Neuronal stem cell (in vitro differentiated cells): ENCODE data around the gene GRM7.

Experiments used
- DNase-seq: peaks from one replicate; pipeline ENCODE4 v3.0.0-alpha.2; 2013; ENCODE audit warnings: low spot score
- H2AFZ ChIP-seq: one replicate; pipeline ENCODE4 v1.6.1; 2013; ENCODE audit warnings: mild to moderate bottlenecking, low read length, inconsistent platforms
- H2AK5ac ChIP-seq: 2 replicates; pipeline ENCODE4 v1.6.1; 2013; ENCODE audit warnings: low read depth, mild to moderate bottlenecking, inconsistent platforms, low read length, moderate library complexity, mixed read lengths
- H2BK120ac ChIP-seq: 2 replicates; pipeline ENCODE4 v1.6.1; 2013; ENCODE audit warnings: low read depth, mild to moderate bottlenecking, inconsistent platforms, low read length, moderate library complexity, mixed read lengths
- H2BK12ac ChIP-seq: one replicate; pipeline ENCODE4 v1.6.1; 2013; ENCODE audit warnings: low read length, inconsistent platforms
- H2BK15ac ChIP-seq: 2 replicates; pipeline ENCODE4 v1.6.1; 2013; ENCODE audit warnings: mild to moderate bottlenecking, low read length, inconsistent platforms, mixed read lengths
- H2BK5ac ChIP-seq: one replicate; pipeline ENCODE4 v1.6.1; 2013; ENCODE audit warnings: inconsistent platforms, mild to moderate bottlenecking, low read length, moderate library complexity
- H3K14ac ChIP-seq: one replicate; pipeline ENCODE4 v1.6.1; 2013; ENCODE audit warnings: low read length, inconsistent platforms
- H3K18ac ChIP-seq: 2 replicates; pipeline ENCODE4 v1.6.1; 2013; ENCODE audit warnings: low read length, inconsistent platforms
- H3K23ac ChIP-seq: 2 replicates; pipeline ENCODE4 v1.6.1; 2013; ENCODE audit warnings: low read depth, mild to moderate bottlenecking, mixed read lengths, low read length, inconsistent platforms; ENCODE audit not compliant: poor library complexity
- H3K27ac ChIP-seq: replicated peaks from 3 replicates; pipeline ENCODE4 v1.5.1; 2013; ENCODE audit warnings: low read length, inconsistent platforms
- H3K27me3 ChIP-seq, 3 experiments: 2 replicates each; pipeline ENCODE4 v1.6.1; 2013; ENCODE audit warnings: low read length in 3 of 3, mild to moderate bottlenecking in 2 of 3, inconsistent platforms in 1 of 3, low read depth in 1 of 3, mixed read lengths in 1 of 3, moderate library complexity in 1 of 3; ENCODE audit not compliant: control insufficient read depth in 3 of 3, insufficient read depth in 3 of 3
- H3K36me3 ChIP-seq, 2 donors: replicated peaks in 1 of 2; 2 replicates each; pipeline ENCODE4 v1.6.1; 2013; ENCODE audit warnings: low read length in 2 of 2; ENCODE audit not compliant: control insufficient read depth in 2 of 2, insufficient read depth in 2 of 2
- H3K4ac ChIP-seq: 2 replicates; pipeline ENCODE4 v1.6.1; 2013; ENCODE audit warnings: inconsistent platforms, mild to moderate bottlenecking, low read length, moderate library complexity
- H3K4me1 ChIP-seq, 2 donors: 1 replicate in 1 of 2; 2 replicates in 1 of 2; pipeline ENCODE4 v1.6.1; 2013; ENCODE audit warnings: low read length in 2 of 2, low read depth in 1 of 2; ENCODE audit not compliant: control insufficient read depth in 2 of 2, insufficient read depth in 1 of 2
- H3K4me2 ChIP-seq: one replicate; pipeline ENCODE4 v1.6.1; 2013; ENCODE audit warnings: mild to moderate bottlenecking, low read length, inconsistent platforms; ENCODE audit not compliant: insufficient read depth, poor library complexity, severe bottlenecking
- H3K4me3 ChIP-seq, 2 donors: 2 replicates each; pipeline ENCODE4 v1.5.1; 2013; ENCODE audit warnings: low read length in 2 of 2, mild to moderate bottlenecking in 2 of 2, inconsistent platforms in 1 of 2, moderate library complexity in 1 of 2
- H3K79me1 ChIP-seq: one replicate; pipeline ENCODE4 v1.6.1; 2013; ENCODE audit warnings: low read depth, mild to moderate bottlenecking, inconsistent platforms, low read length, moderate library complexity
- H3K9ac ChIP-seq: one replicate; pipeline ENCODE4 v1.6.1; 2013; ENCODE audit warnings: mild to moderate bottlenecking, low read depth, low read length, inconsistent platforms; ENCODE audit not compliant: poor library complexity
- H3K9me3 ChIP-seq, 2 donors: replicated peaks in 1 of 2; 2 replicates each; pipeline versions ENCODE3 to v1.6.1; 2013; ENCODE audit warnings: low read length in 2 of 2, mild to moderate bottlenecking in 2 of 2, inconsistent platforms in 1 of 2, low read depth in 1 of 2, mixed read lengths in 1 of 2, moderate library complexity in 1 of 2; ENCODE audit not compliant: control insufficient read depth in 2 of 2, insufficient read depth in 1 of 2
- H4K8ac ChIP-seq: one replicate; pipeline ENCODE4 v1.6.1; 2013; ENCODE audit warnings: low read depth, mild to moderate bottlenecking, inconsistent platforms, low read length, moderate library complexity
- H4K91ac ChIP-seq: one replicate; pipeline ENCODE4 v1.6.1; 2013; ENCODE audit warnings: low read length, low read depth, mild to moderate bottlenecking, inconsistent platforms; ENCODE audit not compliant: poor library complexity
- whole genome bisulfite sequencing, 2 donors: extraction: QIAGEN DNeasy Blood & Tissue Kit; methylation state at CpG; one replicate each; pipeline ENCODE4 v1.1.7; 2013; ENCODE audit warnings: missing lambda C conversion rate in 2 of 2, mixed read lengths in 1 of 2; ENCODE audit not compliant: insufficient read length in 2 of 2, insufficient replicate concordance in 1 of 2; ENCODE audit errors: extremely low coverage in 2 of 2; 5-methylcytosine and 5-hydroxymethylcytosine counted together

The GRM7 gene

DNA sequence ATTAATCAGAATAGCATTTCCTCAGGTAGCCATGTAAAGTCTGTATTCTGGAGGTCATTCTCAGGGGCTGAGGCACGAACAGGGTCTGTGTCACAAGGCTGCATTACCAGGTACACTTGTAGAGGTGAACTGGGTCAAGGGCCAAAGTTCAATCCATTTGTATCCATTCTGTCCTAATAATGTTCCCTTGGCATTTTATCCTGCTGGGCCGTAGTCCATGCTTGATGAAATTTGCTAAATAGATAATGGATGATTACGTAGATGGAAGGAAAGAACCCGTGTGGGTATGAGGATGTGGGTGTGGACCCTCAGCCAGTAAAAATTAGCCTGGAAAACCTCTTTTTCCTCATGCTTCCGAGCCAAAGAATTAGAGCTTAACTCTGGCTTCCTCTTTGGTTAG, 785.9 kb downstream of the GRM7 start:
- Histone ChIP-seq H3K4me3 (no peak overlapping the region), H3K18ac (no peak overlapping the region), H3K27me3 (no peaks in the 10 kb centered on the region), H2AK5ac (no peak overlapping the region), H2BK15ac (no peak overlapping the region), H2BK5ac (no peak overlapping the region), H3K4ac (no peak overlapping the region), H3K9ac (no peak overlapping the region), H2AFZ (no peak overlapping the region), H3K4me2 (no peak overlapping the region), H3K23ac (no peak overlapping the region), H3K79me1 (no peaks in the 10 kb centered on the region), H3K27ac (no peak overlapping the region), H3K4me1 (no peaks in the 10 kb centered on the region), H2BK12ac (no peak overlapping the region), H3K36me3 (no peaks in the 10 kb centered on the region), H3K14ac (no peak overlapping the region), H4K8ac (no peak overlapping the region), H4K91ac (no peak overlapping the region), H2BK120ac (no peak overlapping the region), H3K9me3 (no peaks in the 10 kb centered on the region)
- DNase-seq = no peak
- WGBS, 2 donors = no CpG with 5 or more reads among the region's 5 CpGs

DNA sequence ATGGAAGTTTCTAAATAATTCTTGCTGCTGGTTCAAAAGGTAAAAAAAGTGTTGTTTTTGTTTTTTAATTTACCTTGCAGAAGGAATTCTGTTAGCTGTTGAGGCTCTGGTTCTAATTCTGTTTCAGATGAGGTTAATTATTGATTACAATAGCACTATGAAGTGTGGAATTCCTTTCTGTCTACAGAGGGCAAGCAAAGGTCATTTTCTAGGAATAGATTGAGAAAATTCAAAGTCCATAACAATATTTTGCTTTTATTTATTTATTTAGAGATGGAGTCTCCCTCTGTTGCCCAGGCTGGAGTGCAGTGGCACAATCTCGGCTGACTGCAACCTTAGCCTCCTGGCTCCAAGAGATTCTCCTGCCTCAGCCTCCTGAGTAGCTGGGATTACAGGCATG, 789.6 kb downstream of the GRM7 start:
- H2AK5ac ChIP-seq = no peak overlapping the region
- H4K8ac ChIP-seq = no peak overlapping the region
- no peak overlapping the region for H3K14ac ChIP-seq
- no peaks in the 10 kb centered on the region for H3K9me3 ChIP-seq
- no peak overlapping the region for H3K23ac ChIP-seq
- H2BK5ac ChIP-seq = no peak overlapping the region
- DNase-seq = no peak
- H2BK120ac ChIP-seq = no peak overlapping the region
- no peak overlapping the region for H3K4me2 ChIP-seq
- H3K27me3 ChIP-seq = no peaks in the 10 kb centered on the region
- no peak overlapping the region for H3K4ac ChIP-seq
- H3K4me1 ChIP-seq = no peaks in the 10 kb centered on the region
- no peaks in the 10 kb centered on the region for H3K79me1 ChIP-seq
- H2BK15ac ChIP-seq = no peak overlapping the region
- no peaks in the 10 kb centered on the region for H3K36me3 ChIP-seq
- H3K18ac ChIP-seq = no peak overlapping the region
- no peak overlapping the region for H3K27ac ChIP-seq
- no CpG with 5 or more reads among the region's 1 CpG for WGBS, 2 donors
- no peak overlapping the region for H2AFZ ChIP-seq
- H4K91ac ChIP-seq = no peak overlapping the region
- H3K9ac ChIP-seq = no peak overlapping the region
- H2BK12ac ChIP-seq = no peak overlapping the region
- H3K4me3 ChIP-seq = no peak overlapping the region

DNA sequence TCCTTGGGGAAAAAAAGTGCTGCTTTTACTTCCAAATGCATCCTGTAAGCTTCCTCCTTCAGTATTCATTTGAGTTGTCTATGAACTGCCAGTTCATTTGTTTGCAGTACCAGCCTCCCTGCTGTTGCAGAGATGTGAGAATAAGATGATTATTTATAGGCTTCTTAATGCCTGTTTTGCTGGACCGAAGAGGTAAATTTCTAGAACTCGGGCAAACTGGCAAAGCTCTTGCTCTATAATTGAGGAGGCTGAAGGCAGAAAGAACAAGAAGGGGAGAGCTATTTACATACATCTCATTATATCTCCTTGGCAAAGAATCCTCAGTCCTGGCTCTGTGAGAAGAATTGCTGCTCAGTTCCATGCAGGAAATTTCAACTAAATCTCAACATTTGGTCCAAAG, 790.4 kb downstream of the GRM7 start:
- H3K36me3 ChIP-seq = no peaks in the 10 kb centered on the region
- H3K4me3 ChIP-seq = no peak overlapping the region
- no peaks in the 10 kb centered on the region for H3K9me3 ChIP-seq
- H3K4me1 ChIP-seq = no peaks in the 10 kb centered on the region
- H3K79me1 ChIP-seq = no peaks in the 10 kb centered on the region
- WGBS, 2 donors = no CpG with 5 or more reads among the region's 2 CpGs
- H2AFZ ChIP-seq = no peak overlapping the region
- no peak for DNase-seq
- no peak overlapping the region for H2AK5ac ChIP-seq
- H3K4ac ChIP-seq = no peak overlapping the region
- H3K27ac ChIP-seq = no peak overlapping the region
- no peak overlapping the region for H4K8ac ChIP-seq
- H3K27me3 ChIP-seq = no peaks in the 10 kb centered on the region
- no peak overlapping the region for H2BK12ac ChIP-seq
- no peak overlapping the region for H3K14ac ChIP-seq
- H3K4me2 ChIP-seq = no peak overlapping the region
- H3K9ac ChIP-seq = no peak overlapping the region
- H2BK15ac ChIP-seq = no peak overlapping the region
- H2BK5ac ChIP-seq = no peak overlapping the region
- no peak overlapping the region for H2BK120ac ChIP-seq
- no peak overlapping the region for H3K23ac ChIP-seq
- H4K91ac ChIP-seq = no peak overlapping the region
- H3K18ac ChIP-seq = no peak overlapping the region

DNA sequence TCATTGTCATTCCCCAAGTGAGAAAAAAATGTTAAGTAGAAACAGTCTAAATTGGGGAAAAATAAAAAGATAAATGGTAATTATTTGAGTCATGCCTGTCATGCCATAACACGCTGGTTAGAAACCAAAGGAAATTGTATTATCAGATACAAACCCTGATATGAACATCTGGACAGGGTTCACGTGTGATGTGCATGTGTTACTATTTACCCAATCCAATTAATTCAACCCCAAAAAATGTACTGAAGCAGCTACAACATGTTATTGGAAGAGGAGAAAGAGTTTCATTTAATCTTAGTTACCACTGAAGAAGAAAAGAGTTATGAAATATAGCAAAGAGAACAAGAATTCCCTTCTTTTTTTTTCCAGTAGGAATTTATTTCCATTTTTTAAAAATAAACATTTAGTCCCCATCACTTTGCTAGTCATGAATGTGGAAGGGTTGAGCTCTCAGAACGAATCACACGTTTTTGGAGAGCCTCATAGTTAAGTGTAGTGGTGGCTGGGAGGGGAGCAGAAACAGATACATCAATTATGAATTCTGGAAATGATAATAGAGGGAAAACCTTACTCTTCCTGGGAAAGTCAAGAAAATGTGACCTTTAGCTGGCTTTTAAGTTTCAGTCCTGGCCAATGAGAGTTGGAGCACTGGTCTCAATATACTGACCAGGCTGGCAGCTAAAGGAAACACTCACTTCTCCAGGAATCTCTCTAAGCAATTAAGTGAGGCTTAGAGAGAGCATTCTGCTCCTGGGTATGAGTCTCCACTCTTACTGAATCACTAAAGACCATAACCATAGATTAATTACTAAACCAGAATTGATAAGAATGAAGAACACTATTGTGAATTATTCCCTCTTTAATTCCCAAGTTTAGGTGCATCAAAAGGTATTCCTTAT, 796.5 kb downstream of the GRM7 start:
- H3K9ac ChIP-seq = no peak overlapping the region
- no peak overlapping the region for H3K4ac ChIP-seq
- H4K8ac ChIP-seq = no peak overlapping the region
- H3K18ac ChIP-seq = no peak overlapping the region
- H3K14ac ChIP-seq = no peak overlapping the region
- H3K9me3 ChIP-seq = no peaks in the 10 kb centered on the region
- no peak overlapping the region for H2AFZ ChIP-seq
- H2AK5ac ChIP-seq = no peak overlapping the region
- H2BK120ac ChIP-seq = no peak overlapping the region
- no peak overlapping the region for H3K27ac ChIP-seq
- H2BK5ac ChIP-seq = no peak overlapping the region
- H3K23ac ChIP-seq = no peak overlapping the region
- H4K91ac ChIP-seq = no peak overlapping the region
- DNase-seq = no peak
- H2BK12ac ChIP-seq = no peak overlapping the region
- H3K79me1 ChIP-seq = no peaks in the 10 kb centered on the region
- H2BK15ac ChIP-seq = no peak overlapping the region
- H3K36me3 ChIP-seq = no peaks in the 10 kb centered on the region
- no peak overlapping the region for H3K4me3 ChIP-seq
- H3K27me3 ChIP-seq = no peaks in the 10 kb centered on the region
- no peak overlapping the region for H3K4me2 ChIP-seq
- H3K4me1 ChIP-seq = no peaks in the 10 kb centered on the region
- no CpG with 5 or more reads among the region's 4 CpGs for WGBS, 2 donors
